GM18519 (cell line): ENCODE results near the gene TPSG1.
"Not testable (repeated sequence)": the region's sequence is repeated elsewhere in the genome, so short reads cannot be mapped to it uniquely, and the experiment has no call there.

Experiments
- ATAC-seq: cut with Tn5 transposase; IDR thresholded peaks from one replicate; pipeline ENCODE4 v1.9.1; 2021; ENCODE audit warnings: mild to moderate bottlenecking, moderate library complexity; ENCODE audit not compliant: unreplicated experiment, low FRiP score

Gene TPSG1

DNA sequence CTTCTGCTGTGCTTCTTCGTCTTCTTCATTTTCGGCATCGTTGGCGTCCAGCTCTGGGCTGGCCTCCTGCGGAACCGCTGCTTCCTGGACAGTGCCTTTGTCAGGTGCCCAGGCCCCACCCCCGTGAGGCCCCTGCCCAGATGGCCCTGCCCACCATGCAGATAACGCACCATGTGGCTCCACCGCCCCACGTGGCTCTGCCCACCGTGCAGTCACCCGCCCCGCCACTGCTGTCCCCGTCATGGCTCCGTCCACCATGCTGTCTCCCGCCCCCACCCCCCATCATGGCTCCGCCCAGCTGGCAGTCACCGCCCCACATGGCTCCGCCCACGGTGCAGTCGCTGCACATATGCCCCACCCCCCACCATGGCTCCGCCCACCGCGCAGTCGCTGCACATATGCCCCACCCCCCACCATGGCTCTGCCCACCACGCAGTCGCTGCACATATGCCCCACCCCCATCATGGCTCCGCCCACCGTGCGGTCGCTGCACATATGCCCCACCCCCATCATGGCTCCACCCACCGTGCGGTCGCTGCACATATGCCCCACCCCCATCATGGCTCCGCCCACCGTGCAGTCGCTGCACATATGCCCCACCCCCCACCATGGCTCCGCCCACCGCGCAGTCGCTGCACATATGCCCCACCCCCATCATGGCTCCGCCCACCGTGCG is 26.3 kb downstream of the TPSG1 start:
- not testable (repeated sequence) for ATAC-seq

- ATAC-seq = no peak
Measured at GRCh38 chr16:1198194-1198593, 26.9 kb downstream of the TPSG1 start.

- no peak for ATAC-seq
Measured at GRCh38 chr16:1197237-1197866, 27.7 kb downstream of the TPSG1 start.

DNA sequence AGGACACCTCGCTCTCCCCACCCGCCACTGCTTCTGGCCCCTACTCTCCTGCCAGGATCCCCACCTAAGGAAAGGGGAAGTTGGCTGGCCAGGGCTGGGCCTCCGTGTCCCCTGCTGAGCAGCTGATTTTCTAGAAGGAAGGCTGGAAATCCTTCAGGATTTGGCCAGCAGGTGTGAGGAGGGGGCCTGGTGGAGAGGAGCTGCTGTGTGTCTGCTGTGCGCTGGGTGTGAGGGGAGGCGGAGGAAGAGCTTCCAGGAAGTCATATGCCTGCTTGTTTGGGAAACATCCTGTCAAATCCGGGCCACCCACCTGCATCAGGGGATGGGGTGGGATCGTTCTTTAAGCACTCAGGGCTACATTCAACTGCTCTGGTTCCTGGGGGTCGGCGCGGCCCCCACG is 28.6 kb downstream of the TPSG1 start:
- ATAC-seq = no peak

- ATAC-seq = no peak
Measured at GRCh38 chr16:1195393-1195666, 29.7 kb downstream of the TPSG1 start.

DNA sequence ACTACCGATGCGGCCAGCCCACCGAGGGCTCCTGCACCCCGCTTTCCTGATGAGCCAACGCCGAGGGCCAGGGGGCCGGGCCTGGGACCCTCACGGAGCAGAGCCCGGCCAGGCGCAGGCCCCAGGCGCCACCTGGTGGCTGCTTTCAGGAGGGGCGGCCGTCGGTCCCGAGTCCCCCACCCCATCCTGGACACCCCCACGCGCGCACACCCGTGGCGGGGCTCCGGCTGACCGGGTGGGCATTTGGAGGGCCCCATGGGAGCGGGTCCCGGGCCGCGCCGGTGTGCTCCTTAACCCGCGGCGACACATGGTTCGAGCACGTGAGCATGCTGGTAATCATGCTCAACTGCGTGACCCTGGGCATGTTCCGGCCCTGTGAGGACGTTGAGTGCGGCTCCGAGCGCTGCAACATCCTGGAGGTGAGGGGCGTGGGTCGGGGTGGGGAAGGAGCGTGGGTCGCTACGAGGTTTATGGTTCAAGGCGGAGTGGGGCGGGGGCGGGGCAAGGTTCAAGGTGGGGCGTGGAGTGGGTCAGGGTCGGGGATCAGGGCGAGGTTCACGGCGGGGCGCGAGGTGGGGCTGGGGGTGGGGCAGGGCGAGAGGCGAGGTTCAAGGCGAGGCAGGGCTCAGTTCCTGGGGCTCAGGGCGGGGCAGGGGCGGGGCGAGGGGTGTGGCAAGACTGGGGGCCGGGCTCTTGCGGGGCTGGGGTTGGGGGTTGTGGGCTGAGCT is 30.2 kb downstream of the TPSG1 start:
- ATAC-seq = no peak

GRCh38 chr16:1193825-1194581 is 31.1 kb downstream of the TPSG1 start:
- ATAC-seq = no peak

DNA sequence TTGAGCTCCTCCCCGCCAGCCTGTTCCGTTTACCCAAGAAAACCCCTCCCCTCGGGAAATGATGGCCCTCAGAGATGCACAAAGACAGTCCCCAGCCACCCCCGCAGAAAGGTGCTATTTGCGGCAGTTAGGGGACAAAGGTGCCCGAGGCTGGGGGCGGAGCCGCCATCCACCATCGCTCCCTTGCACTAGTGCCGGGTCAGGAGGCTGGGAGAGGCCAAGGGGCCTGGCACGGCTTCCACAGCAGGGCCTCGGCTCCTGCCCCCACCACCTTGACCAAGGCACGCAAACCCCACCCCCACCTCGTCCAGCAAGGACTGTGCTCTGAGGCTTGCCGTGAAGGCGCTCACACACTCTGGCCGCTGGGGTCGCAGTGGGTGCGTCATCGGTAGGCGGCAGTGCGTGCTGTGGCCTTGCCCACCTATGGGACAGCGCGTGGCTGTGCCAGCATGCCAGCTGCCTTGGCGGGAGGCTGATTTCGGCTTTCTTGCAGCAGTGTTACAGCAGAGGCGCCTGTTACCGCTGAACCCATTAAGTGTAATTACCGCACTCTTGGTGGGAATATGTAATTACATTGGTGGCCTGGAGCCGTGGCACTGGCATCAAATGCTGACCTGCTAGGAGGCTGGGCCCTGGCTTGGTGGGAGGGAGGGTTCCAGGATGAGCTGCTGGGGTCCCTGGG is 31.8 kb downstream of the TPSG1 start:
- no peak for ATAC-seq

- ATAC-seq = no peak
Measured at GRCh38 chr16:1192384-1193073, 32.5 kb downstream of the TPSG1 start.

DNA sequence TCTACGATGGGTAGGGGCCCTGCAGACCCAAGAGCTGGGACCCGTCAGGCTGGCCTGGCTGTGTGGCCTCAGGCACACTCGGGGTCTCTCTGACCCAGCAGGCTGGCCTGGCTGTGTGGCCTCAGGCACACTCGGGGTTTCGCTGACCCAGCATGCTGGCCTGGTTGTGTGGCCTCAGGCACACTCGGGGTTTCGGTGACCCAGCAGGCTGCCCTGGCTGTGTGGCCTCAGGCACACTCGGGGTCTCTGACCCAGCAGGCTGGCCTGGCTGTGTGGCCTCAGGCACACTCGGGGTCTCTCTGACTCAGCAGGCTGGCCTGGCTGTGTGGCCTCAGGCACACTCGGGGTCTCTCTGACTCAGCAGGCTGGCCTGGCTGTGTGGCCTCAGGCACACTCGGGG is 34.3 kb downstream of the TPSG1 start:
- ATAC-seq = not testable (repeated sequence)

DNA sequence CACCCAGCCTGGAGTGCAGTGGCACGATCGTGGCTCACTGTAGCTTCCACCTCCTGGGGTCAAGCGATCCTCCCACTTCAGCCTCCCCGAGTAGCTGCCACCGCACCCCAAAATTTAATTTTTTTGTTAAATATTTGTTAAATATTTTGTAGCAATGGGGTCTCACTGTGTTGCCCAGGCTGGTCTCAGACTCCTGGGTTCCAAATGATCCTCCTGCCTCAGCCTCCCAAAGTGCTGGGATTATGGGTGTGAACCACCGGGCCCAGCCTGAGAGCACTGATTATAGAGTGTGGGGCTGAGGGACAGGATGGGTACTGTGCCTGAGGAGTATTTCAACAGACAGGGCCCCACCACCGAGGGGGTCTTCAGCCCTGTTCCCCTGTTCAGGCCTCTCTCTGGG is 35.6 kb downstream of the TPSG1 start:
- no peak for ATAC-seq

DNA sequence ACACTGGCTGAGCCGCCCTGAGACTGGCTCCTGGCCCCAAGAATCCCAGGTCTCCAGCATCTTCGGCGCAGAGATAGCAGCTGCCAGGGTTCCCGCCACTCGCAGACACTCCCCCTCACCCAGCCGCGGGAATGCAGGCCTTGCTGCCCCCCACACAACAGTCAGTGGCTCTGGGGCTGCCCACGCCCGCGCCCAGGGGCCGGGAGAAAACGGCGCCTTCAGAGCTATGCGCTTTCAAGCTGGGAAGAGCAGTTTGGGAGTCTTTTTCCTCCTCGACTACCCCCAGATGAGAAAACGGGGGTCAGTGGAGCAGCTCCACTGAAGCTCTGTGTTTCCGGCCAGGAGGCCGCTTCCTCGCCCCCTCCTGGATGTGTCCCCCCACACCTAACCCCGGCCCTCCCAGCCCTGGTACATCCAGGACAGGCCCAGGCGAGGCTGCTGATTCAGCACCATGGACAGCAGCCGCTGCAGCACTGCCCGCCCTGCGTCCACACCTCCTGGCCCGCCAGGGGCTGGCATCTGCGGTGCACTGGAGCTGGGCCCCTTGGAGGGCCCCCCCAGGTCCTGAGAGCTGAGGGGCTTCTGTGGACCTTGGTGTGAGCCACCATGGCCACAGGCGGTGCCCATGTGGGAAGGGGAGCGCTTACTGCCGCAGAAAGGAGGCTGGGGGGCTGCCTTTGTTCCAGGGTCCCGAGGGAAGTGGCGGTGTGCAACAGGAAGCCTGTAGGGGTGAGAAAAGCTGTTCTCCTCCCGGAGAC is 36.5 kb downstream of the TPSG1 start:
- no peak for ATAC-seq

- not testable (repeated sequence) for ATAC-seq
Measured at GRCh38 chr16:1185460-1186207, 39.4 kb downstream of the TPSG1 start.

GRCh38 chr16:1184980-1185379 is 40.1 kb downstream of the TPSG1 start:
- no peak for ATAC-seq

DNA sequence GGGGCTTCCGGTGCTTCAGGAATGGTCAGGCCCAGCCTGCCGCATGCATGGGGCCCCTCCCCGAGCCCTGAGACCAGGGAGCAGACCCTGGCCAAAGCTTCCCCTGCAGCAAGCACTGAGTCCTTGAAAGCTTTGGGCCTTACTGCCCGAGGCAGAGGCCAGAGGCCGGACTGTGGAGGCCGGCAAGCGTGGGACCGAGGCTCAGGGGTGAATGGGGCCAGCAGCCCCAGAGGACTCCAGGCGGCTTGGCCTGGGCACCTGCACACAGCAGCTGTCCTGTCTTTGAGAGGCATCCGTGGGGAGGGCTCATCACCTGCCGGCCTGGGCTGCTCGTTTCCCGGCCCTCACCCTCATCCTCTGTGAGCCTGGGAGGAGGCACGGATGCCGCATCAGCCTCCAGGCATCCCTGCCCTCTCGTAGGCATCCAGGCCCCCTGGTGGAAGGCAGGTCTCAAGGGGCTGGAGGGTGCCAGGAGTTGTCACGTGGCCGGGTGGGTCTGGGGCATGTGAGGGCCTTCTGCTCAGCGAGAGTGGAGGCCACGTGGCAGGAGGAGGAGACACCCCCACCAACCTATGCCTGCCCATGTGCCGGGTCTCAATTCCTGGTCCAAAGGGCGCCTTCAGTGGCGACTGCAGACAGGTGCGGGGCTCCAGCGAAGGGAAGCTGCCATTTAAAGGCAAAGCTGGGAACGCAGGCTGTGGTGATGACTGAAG is 40.8 kb downstream of the TPSG1 start:
- no peak for ATAC-seq

GRCh38 chr16:1182950-1183907 is 41.8 kb downstream of the TPSG1 start:
- no peak for ATAC-seq

DNA sequence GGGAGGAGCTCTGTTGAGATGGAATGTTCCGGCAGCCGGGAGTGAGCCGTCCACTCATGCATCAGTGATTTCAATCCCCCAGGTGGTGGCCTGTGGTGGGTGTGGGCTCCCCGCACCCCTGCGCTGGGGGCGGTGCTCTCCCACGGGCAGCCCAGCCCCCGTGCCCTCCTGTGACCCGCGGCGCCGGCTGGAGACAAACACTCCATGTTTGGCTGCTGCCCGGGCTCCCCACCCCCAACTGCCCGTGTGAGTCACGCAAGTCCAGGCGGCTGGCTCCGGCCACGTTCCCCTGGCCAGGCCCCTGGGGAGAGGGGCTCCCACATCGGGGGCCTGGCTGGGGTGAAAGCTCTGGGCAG is 42.8 kb downstream of the TPSG1 start:
- no peak for ATAC-seq
